Upper lobe of left lung (tissue), 4 donors: ENCODE data around the gene CEACAM18.

Source experiments
- CTCF ChIP-seq, 6 experiments: fragments of 450-650 bp in 4 of 6; fragments of 200-600 bp in 2 of 6; sonication (generic) in 2 of 6; IDR thresholded peaks; one replicate each; pipeline ENCODE4 v1.5.1; 2016 to 2019; ENCODE audit warnings: antibody characterized with exemption in 6 of 6
- POLR2A ChIP-seq, 4 donors: fragments of 450-650 bp; IDR thresholded peaks; one replicate each; pipeline ENCODE4 v1.5.1; 2016 to 2017; ENCODE audit warnings: antibody characterized with exemption in 4 of 4, mild to moderate bottlenecking in 2 of 4
- POLR2AphosphoS5 ChIP-seq, 2 donors: sonication (generic); formaldehyde crosslinking; IDR thresholded peaks; one replicate each; pipeline ENCODE4 v1.5.1; 2017; ENCODE audit warnings: antibody characterized with exemption in 2 of 2

- no peak for TF ChIP-seq CTCF (IDR thresholded peaks at IDR 0.05)
- TF ChIP-seq POLR2AphosphoS5 (IDR thresholded peaks at IDR 0.05), result no peak
- no peak for TF ChIP-seq POLR2A (IDR thresholded peaks at IDR 0.05)
Measured at GRCh38 chr19:51476164-51476563, 2.2 kb upstream of the CEACAM18 start.
